Aorta (tissue), 5 donors: ENCODE data around the gene MAST4. TPM values are rescaled to one million over a fixed set of nuclear protein-coding genes. Genes with fewer than 3 reads are reported as not detected.

Experiments
- ATAC-seq: fragments of 200-7000 bp; cut with Tn5 transposase; one replicate; pipeline ENCODE4 v1.9.1; 2022; ENCODE audit warnings: moderate library complexity; ENCODE audit not compliant: low FRiP score
- DNase-seq, 2 donors: peaks; one replicate each; pipeline ENCODE4 v3.0.0-alpha.2; 2020
- H3K27ac ChIP-seq, 2 donors: one replicate each; pipeline ENCODE4 v1.5.1; 2013; ENCODE audit warnings: low read length in 2 of 2, mild to moderate bottlenecking in 2 of 2, moderate library complexity in 2 of 2, control low read depth in 1 of 2, inconsistent platforms in 1 of 2, low read depth in 1 of 2
- H3K27me3 ChIP-seq, 2 donors: one replicate each; pipeline ENCODE4 v1.6.1; 2013; ENCODE audit warnings: control low read depth in 1 of 2, low read length in 1 of 2, mild to moderate bottlenecking in 1 of 2, moderate library complexity in 1 of 2; ENCODE audit not compliant: insufficient read depth in 2 of 2, control insufficient read depth in 1 of 2
- H3K36me3 ChIP-seq, 2 donors: one replicate each; pipeline ENCODE4 v1.6.1; 2013; ENCODE audit warnings: control low read depth in 1 of 2, low read length in 1 of 2, mild to moderate bottlenecking in 1 of 2; ENCODE audit not compliant: insufficient read depth in 2 of 2, control insufficient read depth in 1 of 2
- H3K4me1 ChIP-seq, 2 donors: one replicate each; pipeline ENCODE4 v1.6.1; 2013; ENCODE audit warnings: low read length in 2 of 2, control low read depth in 1 of 2, mild to moderate bottlenecking in 1 of 2, moderate library complexity in 1 of 2; ENCODE audit not compliant: insufficient read depth in 2 of 2, control insufficient read depth in 1 of 2
- H3K4me3 ChIP-seq, 2 donors: one replicate each; pipeline ENCODE4 v1.5.1; 2013; ENCODE audit warnings: low read length in 2 of 2, control low read depth in 1 of 2, mild to moderate bottlenecking in 1 of 2
- H3K9me3 ChIP-seq: one replicate; pipeline ENCODE4 v1.6.1; 2013; ENCODE audit warnings: mild to moderate bottlenecking, low read length; ENCODE audit not compliant: control insufficient read depth
- WGBS, 2 donors: extraction: QIAGEN DNeasy Blood & Tissue Kit; methylation state at CpG; one replicate each; pipeline ENCODE4 v1.1.7; 2013; 5-methylcytosine and 5-hydroxymethylcytosine counted together
- intact Hi-C, 2 donors: fragments of 100-400 bp; cut with DNase I; formaldehyde crosslinking; loops; one replicate each; pipeline versions ENCODE4 v1.14.2 to v1.15.0; 2022
- polyA plus RNA-seq, 2 donors: library from polyadenylated mRNA; stranded (reverse); fragments of 200-250 nt; gene quantifications; one replicate each; pipeline ENCODE4 v1.2.3, GENCODE V29; 2013
- total RNA-seq, 2 donors: library from RNA; stranded (reverse); fragmentation: NEBNext Ultra II Directional; extraction: Animal tissue kit (Norgen Biotek cat#: 25700); gene quantifications; one replicate each; pipeline ENCODE4 v1.2.1, GENCODE V29; 2021
- donor health status: healthy with polysubstance abuse.
- donor health status: Bipolar disorder and iron deficiency.
- donor health status: DM: no; HTN: no; CAD: no.
- donor health status: DM: no; HTN: no; CAD: no.
- donor health status: DM: yes; HTN: yes; CAD: no.

Gene MAST4
- total and polyA plus RNA-seq, 4 donors: 2.4 to 66.5 (median 24.9) TPM

DNA sequence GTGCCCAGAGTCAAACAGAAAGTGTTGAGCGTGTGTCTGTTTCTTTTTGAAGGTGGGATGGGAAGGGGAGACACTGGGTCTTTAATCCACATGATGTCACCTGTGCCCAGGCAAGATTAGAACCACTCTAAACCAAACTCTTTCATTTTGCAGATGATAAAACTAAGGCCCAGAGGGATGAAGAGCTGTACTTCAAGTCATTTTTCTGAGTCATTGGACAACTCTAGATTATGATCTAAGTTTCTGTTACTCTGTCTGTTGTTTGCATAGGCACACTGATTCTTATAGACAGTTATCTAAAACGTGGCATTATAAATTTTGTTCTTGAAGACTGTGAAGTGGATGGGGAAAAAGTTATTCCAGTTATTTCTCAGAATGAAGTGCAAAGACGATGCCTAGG lies 48.8 kb downstream of the MAST4 start:
- H3K27me3 ChIP-seq: no peaks in the 10 kb centered on the region
- no peaks in the 10 kb centered on the region for H3K36me3 ChIP-seq
- no peak overlapping the region for H3K4me3 ChIP-seq
- no peak for ATAC-seq
- intact Hi-C loops: no loop called here
- WGBS, 2 donors: 46 to 56% methylated on average over 3 of the region's 3 CpGs
- DNase-seq: no peak
- no peak overlapping the region for H3K27ac ChIP-seq
- peaks cover 0 to 2% of the 10 kb centered on the region in 2 donors for H3K4me1 ChIP-seq
- no peaks in the 10 kb centered on the region for H3K9me3 ChIP-seq

- H3K27me3 ChIP-seq: no peaks in the 10 kb centered on the region
- no peak overlapping the region for H3K27ac ChIP-seq
- H3K4me3 ChIP-seq: no peak overlapping the region
- peaks cover 0 to 2% of the 10 kb centered on the region in 2 donors for H3K4me1 ChIP-seq
- intact Hi-C loops: no loop called here
- 89 to 93% methylated on average over 2 of the region's 2 CpGs for WGBS, 2 donors
- H3K36me3 ChIP-seq: no peaks in the 10 kb centered on the region
- DNase-seq: no peak
- no peak for ATAC-seq
- H3K9me3 ChIP-seq: peaks cover 1% of the 10 kb centered on the region
These were observed 50.4 kb downstream of the MAST4 start for GRCh38 chr5:66646570-66646969.

DNA sequence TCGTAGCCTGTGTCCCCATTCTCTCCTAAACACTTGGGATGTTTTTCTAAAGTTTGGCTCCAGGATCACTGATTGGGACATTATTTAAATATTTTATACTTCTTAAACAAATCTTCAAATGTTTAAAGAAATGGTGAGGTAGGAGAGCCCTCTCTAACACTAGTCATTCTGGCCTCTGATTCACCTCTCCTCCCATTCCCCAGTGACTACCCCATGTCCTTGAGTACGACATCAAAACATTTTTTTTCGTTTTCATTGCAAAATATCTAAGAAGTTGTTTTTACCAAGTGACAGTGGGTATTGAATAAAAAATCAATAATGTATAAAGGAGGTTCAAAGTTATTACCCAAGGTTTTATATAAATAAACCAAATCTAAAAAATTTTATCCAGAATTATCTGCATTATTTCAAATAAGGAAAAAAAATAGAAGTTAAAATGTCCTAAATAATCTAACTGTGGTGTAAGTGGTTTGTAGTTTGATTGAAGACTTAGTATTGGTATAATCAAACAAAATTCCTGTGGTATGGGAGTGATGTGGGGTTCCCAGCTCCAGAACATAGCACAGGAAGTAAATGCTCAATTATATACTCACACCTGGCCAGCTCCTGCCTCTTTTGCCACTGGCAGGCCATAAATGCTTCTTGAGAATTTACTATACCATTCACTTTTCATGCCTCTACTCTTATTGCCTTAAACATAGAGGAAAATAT lies 51.1 kb downstream of the MAST4 start:
- Histone ChIP-seq H3K4me3 (no peak overlapping the region), H3K4me1 (peaks cover 0 to 2% of the 10 kb centered on the region in 2 donors), H3K36me3 (no peaks in the 10 kb centered on the region), H3K9me3 (peaks cover 4% of the 10 kb centered on the region), H3K27me3 (no peaks in the 10 kb centered on the region), H3K27ac (no peak overlapping the region)
- intact Hi-C loops: no loop called here
- DNase-seq (no peak), ATAC-seq (no peak)
- WGBS, 2 donors: 70 to 80% methylated on average over 3 of the region's 3 CpGs

- peaks cover 4% of the 10 kb centered on the region for H3K9me3 ChIP-seq
- intact Hi-C loops: no loop called here
- WGBS, 2 donors: 96 to 98% methylated on average over 3 of the region's 3 CpGs
- H3K27me3 ChIP-seq: no peaks in the 10 kb centered on the region
- H3K27ac ChIP-seq: no peak overlapping the region
- H3K36me3 ChIP-seq: no peaks in the 10 kb centered on the region
- H3K4me3 ChIP-seq: no peak overlapping the region
- ATAC-seq (no peak), DNase-seq (no peak)
- peaks cover 0 to 2% of the 10 kb centered on the region in 2 donors for H3K4me1 ChIP-seq
These were observed 56.6 kb downstream of the MAST4 start for GRCh38 chr5:66652818-66653217.

DNA sequence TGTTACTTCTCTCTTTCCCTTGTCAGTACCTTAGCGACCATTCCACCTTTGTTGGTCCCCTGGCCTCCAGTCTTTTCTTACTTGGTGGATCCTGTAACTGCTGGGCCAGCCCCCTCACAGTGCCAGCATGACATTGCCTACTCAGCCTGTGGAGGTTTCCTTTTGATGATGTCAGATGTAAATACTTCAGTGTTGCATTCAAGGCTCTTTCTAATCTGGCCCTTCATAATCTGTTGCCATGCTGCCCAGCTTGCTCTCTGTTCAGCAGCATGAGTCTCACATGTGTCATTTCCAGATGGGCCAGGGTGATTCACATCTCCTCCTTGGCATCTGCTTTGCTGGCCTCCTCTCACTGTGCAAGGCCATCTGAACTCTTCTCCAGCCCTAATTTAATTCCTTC lies 57.1 kb downstream of the MAST4 start:
- Histone ChIP-seq H3K27me3 (no peaks in the 10 kb centered on the region), H3K36me3 (no peaks in the 10 kb centered on the region), H3K4me1 (no peaks in the 10 kb centered on the region), H3K27ac (no peak overlapping the region), H3K4me3 (no peak overlapping the region), H3K9me3 (peaks cover 4% of the 10 kb centered on the region)
- WGBS, 2 donors: 92 to 93% methylated on average over 1 of the region's 1 CpG
- ATAC-seq (no peak), DNase-seq (no peak)
- intact Hi-C loops: no loop called here

DNA sequence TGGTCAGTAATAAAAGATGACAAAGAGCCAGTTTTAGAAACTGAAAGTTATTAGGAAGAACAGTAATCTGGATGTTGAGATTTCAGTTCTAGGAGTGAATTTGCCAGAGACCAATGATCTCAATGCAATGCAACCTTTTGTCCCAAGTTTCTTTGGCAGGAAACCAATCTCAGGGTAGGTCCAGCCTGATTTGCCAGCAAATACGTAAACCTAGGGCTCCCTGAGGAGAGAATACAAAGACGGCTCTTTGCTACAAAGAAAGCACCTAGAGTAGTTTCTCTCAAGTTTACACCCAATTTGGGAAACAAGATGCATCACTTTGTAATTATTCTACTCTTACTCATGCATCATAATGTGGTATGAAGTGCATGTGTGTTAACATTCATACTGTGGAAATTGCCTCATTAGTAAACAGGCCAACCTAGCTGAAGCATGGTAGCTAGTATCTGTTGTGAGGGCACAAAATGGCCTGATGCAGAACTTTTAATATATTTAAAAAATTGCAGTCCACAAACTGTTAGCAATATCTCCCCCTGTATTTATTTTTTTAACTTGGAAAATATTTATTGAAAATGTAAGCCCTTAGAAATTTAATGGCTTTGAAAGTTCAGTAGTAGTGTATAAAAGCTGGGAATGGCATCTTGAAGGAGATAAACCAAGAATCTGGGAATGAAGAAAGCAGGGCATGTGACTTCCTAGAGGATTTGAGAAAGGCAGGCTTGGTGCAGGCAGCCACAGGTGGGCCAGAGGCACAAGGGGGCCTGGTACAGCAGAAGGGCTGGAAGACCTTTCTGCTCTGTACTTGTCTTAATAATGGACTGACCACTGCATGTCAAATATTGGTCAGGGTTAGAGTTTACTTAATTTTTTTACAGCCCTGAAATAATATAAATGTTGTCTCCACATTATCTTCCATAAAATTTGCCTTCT lies 59.5 kb downstream of the MAST4 start:
- WGBS, 2 donors: 8 to 16% methylated on average over 2 of the region's 2 CpGs
- intact Hi-C loops: no loop called here
- Histone ChIP-seq H3K36me3 (no peaks in the 10 kb centered on the region), H3K27me3 (no peaks in the 10 kb centered on the region), H3K27ac (no peak overlapping the region), H3K4me1 (no peaks in the 10 kb centered on the region), H3K9me3 (peaks cover 4% of the 10 kb centered on the region), H3K4me3 (no peak overlapping the region)
- ATAC-seq (no peak), DNase-seq (no peak)

GRCh38 chr5:66658516-66658915 lies 62.3 kb downstream of the MAST4 start:
- DNase-seq (no peak), ATAC-seq (no peak)
- no peak overlapping the region for H3K27ac ChIP-seq
- WGBS, 2 donors: 42 to 60% methylated on average over 2 of the region's 2 CpGs
- H3K27me3 ChIP-seq: no peaks in the 10 kb centered on the region
- no peak overlapping the region for H3K4me3 ChIP-seq
- H3K4me1 ChIP-seq: no peaks in the 10 kb centered on the region
- no peaks in the 10 kb centered on the region for H3K9me3 ChIP-seq
- H3K36me3 ChIP-seq: no peaks in the 10 kb centered on the region
- intact Hi-C loops: no loop called here

- Histone ChIP-seq H3K27ac (no peak overlapping the region), H3K9me3 (no peaks in the 10 kb centered on the region), H3K36me3 (no peaks in the 10 kb centered on the region), H3K4me3 (no peak overlapping the region), H3K4me1 (no peaks in the 10 kb centered on the region), H3K27me3 (no peaks in the 10 kb centered on the region)
- ATAC-seq (no peak), DNase-seq (no peak)
- 96% methylated on average over 3 of the region's 3 CpGs for WGBS, 2 donors
- intact Hi-C loops: no loop called here
These were observed 63.6 kb downstream of the MAST4 start for GRCh38 chr5:66659780-66660179.

GRCh38 chr5:66660396-66660795 lies 64.2 kb downstream of the MAST4 start:
- ATAC-seq (no peak), DNase-seq (no peak)
- intact Hi-C loops: no loop called here
- no peaks in the 10 kb centered on the region for H3K27me3 ChIP-seq
- H3K4me1 ChIP-seq: no peaks in the 10 kb centered on the region
- 94 to 98% methylated on average over 1 of the region's 1 CpG for WGBS, 2 donors
- no peaks in the 10 kb centered on the region for H3K9me3 ChIP-seq
- no peaks in the 10 kb centered on the region for H3K36me3 ChIP-seq
- no peak overlapping the region for H3K27ac ChIP-seq
- H3K4me3 ChIP-seq: no peak overlapping the region
